ENCODE data around the gene ST3GAL5.
"Not testable (repeated sequence)": the region's sequence is repeated elsewhere in the genome, so short reads cannot be mapped to it uniquely, and the experiment has no call there.

Gene ST3GAL5

DNA sequence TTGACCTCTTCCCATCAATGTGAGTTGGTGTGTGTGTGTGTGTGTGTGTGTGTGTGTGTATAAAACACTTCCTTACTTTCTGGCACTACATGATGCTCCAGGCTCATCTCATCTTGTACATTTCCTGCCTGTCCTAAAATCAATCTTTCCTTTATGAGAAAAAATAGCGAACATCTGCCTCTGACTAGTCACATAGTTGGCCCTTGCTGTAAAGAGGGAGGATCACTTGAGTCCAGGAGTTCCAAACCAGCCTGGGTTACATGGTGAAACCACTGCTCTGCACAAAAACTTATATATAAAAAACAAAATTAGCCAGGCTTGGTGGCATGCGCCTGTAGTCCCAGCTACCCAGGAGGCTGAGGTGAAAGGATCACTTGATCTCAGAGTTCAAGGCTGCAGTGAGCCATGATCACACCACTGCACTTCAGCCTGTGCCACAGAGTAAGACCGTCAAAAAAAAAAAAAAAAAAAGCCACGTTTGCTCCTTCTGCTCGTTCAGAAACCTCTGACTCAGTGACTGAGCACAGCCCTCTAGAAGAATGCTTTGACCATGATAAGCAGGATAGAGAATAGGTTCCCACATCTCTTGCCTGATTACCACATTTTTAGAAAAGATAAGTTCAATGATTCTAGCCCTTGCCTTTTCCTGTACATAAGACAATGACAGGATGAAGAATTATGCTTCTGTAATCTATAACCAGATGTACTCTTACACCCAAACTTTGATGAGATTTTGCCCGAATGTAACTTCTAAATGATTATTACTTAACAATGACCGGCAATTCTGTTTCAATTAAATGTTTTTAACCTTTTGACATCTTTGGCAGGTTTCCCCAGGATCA is 45.2 kb upstream of the ST3GAL5 start:
- no peak overlapping the region for H3K4me3 ChIP-seq (ENCODE audit: control insufficient read depth, low read depth, low read length)
- TF ChIP-seq, protein P1, sequence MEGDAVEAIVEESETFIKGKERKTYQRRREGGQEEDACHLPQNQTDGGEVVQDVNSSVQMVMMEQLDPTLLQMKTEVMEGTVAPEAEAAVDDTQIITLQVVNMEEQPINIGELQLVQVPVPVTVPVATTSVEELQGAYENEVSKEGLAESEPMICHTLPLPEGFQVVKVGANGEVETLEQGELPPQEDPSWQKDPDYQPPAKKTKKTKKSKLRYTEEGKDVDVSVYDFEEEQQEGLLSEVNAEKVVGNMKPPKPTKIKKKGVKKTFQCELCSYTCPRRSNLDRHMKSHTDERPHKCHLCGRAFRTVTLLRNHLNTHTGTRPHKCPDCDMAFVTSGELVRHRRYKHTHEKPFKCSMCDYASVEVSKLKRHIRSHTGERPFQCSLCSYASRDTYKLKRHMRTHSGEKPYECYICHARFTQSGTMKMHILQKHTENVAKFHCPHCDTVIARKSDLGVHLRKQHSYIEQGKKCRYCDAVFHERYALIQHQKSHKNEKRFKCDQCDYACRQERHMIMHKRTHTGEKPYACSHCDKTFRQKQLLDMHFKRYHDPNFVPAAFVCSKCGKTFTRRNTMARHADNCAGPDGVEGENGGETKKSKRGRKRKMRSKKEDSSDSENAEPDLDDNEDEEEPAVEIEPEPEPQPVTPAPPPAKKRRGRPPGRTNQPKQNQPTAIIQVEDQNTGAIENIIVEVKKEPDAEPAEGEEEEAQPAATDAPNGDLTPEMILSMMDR (conservative IDR thresholded peaks at IDR 0.05; ENCODE audit: control insufficient read depth, insufficient read depth, low read depth, low read length), result no peak
- DNase-seq (ENCODE audit: low read depth), result peak; percentile 84

GRCh38 chr2:85931151-85931550 is 42.4 kb upstream of the ST3GAL5 start:
- DNase-seq (ENCODE audit: low read depth); H3K4me3 ChIP-seq (ENCODE audit: control insufficient read depth, low read depth, low read length): not testable (repeated sequence)

GRCh38 chr2:85930129-85931124 is 41.6 kb upstream of the ST3GAL5 start:
- no peak for DNase-seq (ENCODE audit: low read depth)
- H3K4me3 ChIP-seq (ENCODE audit: control insufficient read depth, low read depth, low read length), result no peak overlapping the region
- TF ChIP-seq, protein P1 (conservative IDR thresholded peaks at IDR 0.05; ENCODE audit: control insufficient read depth, insufficient read depth, low read depth, low read length), result no peak

DNA sequence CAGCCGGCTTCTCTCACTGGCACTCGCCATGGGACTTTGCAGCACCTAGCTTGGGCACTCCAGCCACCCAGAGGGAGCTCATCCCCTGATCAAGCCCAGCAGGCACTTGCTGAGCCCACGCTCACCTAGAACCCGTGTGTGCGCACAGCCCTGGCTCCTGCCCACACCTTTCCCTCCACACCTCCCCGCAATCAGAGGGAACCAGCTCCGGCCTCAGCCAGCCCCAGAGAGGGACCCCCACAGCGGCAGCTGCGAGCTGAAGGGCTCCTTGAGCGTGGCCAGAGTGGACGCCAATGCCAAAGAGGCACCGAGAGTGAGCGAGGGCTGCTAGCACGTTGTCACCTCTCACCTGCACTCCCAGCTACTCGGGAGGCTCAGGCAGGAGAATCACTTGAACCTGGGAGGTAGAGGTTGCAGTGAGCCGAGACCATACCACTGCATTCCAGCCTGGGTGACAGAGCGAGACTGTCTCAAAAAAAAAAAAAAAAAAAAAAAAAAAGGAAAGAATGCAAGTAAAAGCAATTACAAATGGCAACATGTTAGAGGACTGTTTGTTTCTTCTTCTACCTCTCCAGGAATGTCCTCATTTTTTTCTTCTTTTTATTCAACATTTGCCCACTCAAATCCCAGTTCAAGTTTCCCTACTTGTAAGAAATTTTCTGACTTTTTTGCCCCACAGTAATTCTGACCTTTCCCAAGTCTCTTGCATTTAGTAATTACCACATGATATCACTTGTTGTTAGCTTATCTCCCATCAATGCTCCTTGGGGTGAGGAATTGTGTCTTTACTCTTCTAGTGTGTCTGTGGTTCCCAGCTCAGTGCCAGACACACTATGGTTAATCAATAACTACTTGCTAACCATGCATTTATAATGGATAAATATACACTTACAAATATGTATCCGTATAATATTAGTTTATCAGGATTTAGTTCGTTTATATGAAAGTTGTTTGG is 40.6 kb upstream of the ST3GAL5 start:
- TF ChIP-seq, protein P1 (conservative IDR thresholded peaks at IDR 0.05; ENCODE audit: control insufficient read depth, insufficient read depth, low read depth, low read length), result no peak
- no peak overlapping the region for H3K4me3 ChIP-seq (ENCODE audit: control insufficient read depth, low read depth, low read length)
- DNase-seq (ENCODE audit: low read depth), result no peak

GRCh38 chr2:85926931-85927661 is 38.3 kb upstream of the ST3GAL5 start:
- peak; percentile 51 for DNase-seq (ENCODE audit: low read depth)
- H3K4me3 ChIP-seq (ENCODE audit: control insufficient read depth, low read depth, low read length), result no peak overlapping the region
- TF ChIP-seq, protein P1 (conservative IDR thresholded peaks at IDR 0.05; ENCODE audit: control insufficient read depth, insufficient read depth, low read depth, low read length), result no peak

- DNase-seq (ENCODE audit: low read depth), result no peak
- TF ChIP-seq, protein P1 (conservative IDR thresholded peaks at IDR 0.05; ENCODE audit: control insufficient read depth, insufficient read depth, low read depth, low read length), result no peak
- no peak overlapping the region for H3K4me3 ChIP-seq (ENCODE audit: control insufficient read depth, low read depth, low read length)
These were observed 37.7 kb upstream of the ST3GAL5 start for GRCh38 chr2:85926526-85926925.
